GM18508 (cell line): Measurements from ENCODE around the gene CAPZB.

ENCODE experiments used
- ATAC-seq: cut with Tn5 transposase; IDR thresholded peaks from one replicate; pipeline ENCODE4 v1.9.1; 2021; ENCODE audit warnings: moderate number of reproducible peaks; ENCODE audit not compliant: insufficient read depth, unreplicated experiment

CAPZB gene

DNA sequence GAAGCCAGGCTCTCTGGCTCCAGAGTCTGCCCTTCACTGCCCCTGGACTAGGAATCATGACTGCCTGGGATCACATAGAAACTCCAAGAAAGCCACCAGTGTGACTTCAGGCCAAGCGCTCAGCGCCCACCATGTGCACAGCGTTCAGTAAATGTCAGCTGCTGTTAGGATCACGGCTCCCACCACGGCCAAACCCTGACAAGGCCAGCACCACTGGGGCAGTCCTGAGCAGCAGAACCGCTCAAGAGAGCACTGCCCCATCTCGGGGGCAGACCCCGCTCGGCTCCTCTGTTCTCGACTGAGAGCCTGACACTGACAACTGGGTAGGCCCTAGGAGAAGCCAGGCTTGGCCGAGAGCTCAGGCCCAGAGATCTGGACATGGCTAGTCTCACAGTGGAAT, 10.0 kb downstream of the CAPZB start:
- ATAC-seq: no peak

DNA sequence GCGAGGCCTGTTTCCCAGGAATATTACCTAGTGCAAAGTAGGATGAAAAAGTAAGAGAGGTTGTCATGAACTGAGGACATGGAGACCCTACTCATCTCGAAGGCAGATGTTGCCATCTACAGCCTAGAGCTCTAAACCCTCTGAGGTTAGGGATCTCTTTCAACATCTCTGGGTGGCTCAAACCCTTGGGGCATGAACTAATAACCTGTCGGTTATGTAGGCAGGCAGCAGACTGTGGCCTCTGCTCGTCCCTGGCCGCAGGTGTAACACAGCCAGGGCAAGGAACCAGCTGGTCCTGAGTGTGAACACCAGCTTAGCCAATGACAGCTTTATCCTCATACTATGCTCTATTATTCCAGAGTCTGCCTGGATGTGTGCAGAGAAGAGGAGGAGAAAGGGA, 13.2 kb downstream of the CAPZB start:
- no peak for ATAC-seq

DNA sequence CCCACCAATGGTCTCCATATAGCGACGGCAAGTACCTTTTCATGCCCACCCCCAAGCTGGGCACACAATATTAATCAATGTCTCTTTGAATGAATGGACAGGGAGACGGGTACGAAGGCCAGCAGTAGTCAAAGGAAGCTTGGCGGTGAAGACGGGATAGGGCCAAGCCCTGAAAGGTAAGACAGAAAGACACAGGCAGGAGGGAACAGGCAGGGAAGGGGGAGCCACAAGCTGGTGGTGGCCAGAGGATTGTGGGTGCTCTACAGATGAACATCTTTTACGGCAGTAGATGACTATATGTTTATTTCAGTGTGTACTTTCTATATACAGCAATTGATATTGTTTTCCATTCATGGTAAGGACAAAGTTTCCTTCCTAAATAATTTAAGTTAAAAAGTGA, 16.3 kb downstream of the CAPZB start:
- no peak for ATAC-seq

DNA sequence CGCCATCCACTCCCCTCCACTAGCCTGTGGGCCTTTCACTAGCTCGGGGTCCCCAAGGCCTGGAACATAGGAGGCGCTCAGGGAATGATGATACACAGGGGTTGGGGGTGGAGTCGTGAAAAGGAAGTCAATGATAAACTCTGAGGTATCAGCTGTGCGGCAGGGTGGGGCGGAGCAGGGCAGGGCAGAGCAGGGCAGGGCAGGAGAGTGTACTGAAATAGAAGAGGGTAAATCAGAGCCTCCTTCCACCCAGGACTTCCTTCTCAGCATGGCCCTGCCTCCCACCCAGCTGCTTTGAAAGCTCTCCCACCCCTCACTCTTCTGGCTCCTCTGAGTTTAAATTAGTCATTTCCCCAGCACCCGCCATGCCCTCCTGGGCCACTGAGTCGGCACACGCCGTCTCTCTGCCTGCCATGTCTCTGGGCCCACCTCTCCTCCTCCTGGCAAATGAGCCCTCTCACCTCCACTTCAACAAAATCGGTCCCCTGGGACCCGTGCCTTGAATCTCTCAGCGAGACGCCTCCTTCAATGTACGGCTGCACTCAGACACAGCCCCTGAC, 16.9 kb downstream of the CAPZB start:
- ATAC-seq: no peak

DNA sequence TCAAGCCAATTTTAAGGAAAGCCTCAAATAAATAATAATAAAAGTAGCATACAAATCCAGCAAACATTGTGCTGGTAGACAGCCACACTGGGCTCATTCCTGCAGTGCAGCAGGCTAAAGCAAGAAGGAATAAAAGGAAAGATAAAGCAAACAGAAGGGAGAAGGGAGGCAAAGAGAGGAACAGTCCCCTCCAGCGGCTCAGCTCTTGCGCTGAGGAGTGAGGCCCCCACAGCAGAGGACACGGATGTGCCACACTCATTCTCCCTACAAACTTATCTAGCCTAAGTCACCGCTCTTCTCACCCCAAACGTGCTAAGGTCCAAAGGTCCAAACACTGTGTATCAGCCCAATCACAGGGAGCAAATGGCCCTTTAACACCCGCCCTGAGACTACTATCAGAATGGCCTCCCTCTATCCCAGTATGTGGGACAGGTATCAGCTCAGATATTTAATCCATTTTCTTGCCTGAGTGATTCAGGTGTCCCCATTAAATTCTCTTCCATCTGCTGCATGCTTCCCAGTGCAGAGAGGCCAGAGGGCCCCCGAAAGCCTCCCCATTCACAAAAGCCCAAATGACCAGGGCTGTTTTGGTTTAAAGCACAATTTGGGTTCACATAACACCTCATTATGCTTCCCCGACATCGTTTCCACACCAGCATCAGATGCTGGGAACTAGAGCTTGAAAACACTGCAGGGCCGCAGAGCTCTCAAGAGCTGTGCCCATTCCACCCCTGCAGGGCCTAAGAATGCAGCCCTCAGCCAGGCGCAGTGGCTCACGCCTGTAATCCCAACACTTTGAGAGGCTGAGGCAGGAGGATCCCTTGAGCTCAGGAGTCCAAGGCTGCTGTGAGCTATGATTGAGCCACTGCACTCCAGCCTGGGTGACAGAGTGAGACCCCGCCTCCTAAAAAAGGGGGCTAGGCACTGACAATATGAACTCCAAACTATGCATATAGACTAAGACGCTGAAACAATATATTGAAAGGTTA, 17.8 kb downstream of the CAPZB start:
- no peak for ATAC-seq

DNA sequence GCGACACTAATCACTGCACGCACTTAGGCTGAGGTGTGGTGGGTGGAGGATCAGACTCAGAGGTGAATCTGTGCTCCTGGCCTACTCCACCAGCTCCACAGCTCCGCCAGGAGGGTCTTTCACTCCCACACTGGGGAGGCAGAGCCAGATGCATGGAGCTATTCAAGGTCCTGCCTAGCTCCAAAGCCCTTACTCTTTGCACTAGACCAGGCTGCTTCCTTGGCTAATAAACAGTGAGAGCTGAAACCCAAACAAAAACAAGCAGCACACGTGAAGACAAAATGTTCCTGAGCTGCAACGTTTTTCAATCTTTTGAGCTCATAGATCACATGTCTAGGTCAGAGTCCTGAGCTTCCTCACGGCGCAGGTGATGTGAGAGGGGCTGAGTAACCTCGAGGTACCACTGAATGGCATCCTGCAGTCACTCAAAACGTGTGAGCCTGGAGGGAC, 19.2 kb downstream of the CAPZB start:
- no peak for ATAC-seq

DNA sequence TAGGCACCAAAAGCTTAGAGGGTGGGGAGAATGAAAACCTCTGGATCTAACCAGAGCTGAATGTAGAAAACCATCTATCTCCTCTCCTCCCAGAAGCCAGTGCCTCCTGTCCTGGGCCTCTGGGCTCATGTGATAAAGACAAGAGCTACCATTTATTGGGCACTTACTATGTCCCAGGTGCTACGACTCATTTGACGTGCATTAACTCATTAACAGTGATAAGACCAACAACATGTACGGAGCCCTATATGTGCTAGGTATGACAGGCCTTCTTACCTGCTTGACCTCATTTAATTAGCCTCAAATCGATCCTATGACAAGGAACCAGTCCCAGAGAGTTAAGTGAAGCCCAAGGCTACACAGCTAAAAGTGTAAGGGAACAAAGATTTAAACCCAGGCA, 19.7 kb downstream of the CAPZB start:
- ATAC-seq: no peak

DNA sequence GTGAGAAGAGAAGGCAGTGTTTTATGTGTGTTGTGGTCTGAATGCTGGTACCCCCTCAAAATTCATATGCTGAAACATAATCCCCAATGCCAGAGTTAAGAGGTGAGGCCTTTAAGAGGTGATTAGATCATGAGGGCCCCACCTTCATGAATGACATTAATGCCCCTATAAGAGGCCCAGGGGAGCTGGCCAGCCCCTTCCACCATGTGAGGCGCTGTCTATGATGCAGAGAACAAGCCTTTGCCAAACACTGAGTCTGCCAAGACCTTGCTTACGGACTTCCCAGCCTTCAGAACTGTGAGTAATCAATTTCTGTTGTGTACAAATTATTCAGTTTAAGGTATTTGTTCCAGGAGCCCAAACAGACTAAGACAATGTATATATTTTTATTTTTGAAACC, 20.2 kb downstream of the CAPZB start:
- ATAC-seq: no peak

DNA sequence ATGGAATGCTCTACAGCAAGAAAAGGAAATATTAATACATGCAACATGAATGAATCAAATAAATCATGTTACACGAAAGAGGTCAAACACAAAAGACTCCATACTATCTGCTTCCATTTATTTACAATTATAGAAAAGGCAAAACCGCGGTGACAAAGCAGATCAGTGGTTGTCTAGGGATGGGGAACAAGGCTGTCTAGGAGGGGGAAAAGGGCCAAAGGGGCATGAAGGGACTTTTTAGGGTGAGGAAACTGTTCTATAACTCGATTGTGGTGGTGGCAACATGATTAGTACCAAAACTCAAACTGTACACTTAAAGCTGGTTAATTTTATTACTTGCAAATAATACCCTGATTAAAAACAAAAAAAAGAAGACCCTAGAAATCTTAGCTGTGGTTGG, 20.6 kb downstream of the CAPZB start:
- no peak for ATAC-seq

DNA sequence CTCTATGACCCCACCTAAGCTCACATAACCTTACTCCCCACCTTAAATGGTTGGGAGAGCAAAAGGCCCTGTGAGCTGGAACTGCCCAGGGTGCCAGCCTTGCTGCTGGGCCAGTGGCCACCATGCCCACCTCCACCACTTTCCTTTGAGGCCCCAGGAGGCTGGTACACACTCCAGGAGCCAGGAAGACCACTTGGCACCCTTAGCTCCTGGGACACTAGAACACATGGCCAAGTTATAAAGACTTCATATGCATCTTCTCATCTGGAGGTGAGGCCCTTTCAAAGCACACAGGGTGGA, 21.9 kb downstream of the CAPZB start:
- ATAC-seq: no peak

DNA sequence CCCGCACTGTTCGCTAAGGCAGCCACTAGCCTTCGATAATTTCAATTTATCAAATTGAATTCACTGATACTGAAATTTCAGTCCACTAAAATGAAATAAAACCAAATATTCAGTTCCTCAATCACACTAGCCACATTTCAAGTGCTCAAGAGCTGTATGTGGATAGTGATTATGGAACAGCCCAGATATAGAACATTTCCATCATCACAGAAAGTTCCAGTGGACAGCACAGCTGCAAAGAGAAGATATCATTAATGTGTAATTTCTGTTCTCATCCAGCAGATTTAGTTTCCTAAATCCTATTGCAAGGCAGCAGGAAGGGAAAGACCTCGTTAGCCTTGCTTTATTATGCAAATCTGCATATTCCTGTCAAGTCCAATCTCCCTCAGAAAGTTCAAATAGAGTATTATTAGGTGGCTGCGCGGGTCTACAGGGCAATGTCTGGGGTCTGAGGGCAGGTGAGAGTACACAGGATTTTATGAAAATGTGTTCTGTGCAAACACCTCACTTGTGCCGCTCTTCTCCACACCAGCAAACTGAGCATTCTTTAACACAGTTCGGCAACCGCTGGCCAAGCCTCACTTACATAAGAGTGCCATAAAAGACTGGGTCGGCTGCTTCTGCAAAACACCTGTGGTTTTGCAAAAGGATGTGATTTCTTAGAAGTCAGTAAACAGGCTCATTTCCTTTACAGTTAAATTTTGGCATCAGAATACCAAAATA, 22.4 kb downstream of the CAPZB start:
- ATAC-seq: no peak

DNA sequence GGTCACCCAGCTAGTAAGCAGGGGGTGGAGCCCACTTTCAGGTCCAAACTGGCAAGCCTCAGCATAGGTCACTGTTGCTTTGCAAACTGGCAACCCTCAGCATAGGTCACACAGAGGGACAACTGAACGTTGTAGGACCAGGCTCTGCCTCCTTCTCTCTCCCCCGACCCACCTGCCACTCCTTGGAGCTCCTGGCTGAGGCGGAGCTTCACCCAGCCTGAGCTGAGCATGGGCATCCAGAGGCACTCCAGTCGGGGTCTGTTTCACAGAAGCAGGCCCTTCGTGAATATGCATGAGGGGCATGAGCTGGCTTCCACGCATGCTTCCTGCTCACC, 24.2 kb downstream of the CAPZB start:
- no peak for ATAC-seq

DNA sequence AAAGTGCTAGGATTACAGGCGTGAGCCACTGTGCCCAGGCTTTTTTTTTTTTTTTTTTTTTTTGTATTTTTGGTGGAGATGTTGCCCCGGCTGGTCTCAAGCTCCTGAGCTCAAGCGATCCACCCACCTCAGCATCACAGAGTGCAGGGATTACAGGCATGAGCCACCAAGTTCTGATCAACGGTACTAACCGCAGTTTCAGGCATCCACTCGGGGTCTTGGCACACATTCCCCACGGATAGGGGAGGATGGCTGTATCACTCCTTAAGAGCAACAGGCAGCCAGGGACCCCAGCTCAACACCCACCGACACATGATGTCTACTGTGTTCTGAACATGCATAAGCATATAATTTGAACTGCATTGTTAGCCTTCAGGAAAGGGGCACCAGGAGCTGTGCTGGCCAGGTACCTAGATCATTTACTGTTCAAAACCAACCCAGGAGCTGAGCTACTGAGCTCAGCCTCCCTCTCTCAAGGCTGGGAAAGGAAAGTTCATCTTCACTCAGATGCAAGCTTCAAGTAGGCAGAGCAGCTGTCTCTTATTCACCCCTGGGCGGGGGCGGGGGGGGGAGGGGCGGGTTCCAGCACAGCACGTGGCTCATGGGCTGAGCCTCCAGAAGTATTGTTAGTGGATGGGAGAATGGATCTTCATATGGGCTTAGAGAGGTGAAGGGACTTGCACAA, 24.7 kb downstream of the CAPZB start:
- ATAC-seq: no peak

DNA sequence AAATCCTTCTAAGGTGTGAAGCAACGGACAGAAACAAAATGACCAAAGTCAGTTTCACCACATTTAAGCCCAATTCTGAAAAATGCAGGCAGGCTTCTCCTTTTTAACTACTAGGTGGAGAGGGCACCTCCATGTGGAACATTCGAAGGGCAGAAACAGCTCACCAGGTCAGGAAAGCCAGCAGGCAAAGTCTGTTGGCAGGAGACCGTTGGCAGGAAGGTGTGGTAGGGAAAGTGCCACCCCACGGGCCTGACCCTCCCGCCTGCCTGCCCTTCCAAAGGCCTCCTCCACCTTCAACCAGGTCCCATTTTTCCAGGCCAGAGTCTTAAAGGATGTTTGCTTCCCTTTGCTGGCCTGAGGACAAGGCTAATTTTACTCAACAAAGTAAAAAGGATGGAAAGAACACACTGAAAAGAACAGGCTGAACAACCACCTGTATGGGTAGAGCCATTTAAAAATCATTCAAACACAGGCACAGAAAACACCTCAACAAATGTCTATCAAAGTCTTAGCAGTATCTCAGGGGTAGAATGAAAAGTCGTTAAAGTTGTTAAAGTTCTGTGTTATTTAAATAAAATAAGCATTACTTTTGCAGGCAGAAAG, 26.4 kb downstream of the CAPZB start:
- no peak for ATAC-seq

DNA sequence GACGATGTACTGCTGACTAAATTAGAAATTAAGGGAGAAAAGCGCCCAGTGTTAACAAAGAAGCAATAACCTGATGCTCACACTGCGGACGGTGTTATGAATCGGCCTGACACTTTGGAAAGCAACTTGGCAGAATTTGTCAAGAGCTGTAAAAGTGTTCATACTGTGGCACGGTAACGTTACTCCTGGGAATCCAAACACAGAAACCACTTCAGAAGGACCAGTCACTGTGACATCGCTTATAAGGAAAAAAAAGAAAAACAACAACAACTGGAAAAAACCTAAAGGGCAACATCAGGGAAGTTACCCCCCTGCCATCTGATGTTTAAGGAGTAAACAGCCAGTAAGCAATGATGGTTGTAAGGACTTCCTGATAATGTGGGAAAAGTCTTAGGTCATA, 27.7 kb downstream of the CAPZB start:
- ATAC-seq: no peak

DNA sequence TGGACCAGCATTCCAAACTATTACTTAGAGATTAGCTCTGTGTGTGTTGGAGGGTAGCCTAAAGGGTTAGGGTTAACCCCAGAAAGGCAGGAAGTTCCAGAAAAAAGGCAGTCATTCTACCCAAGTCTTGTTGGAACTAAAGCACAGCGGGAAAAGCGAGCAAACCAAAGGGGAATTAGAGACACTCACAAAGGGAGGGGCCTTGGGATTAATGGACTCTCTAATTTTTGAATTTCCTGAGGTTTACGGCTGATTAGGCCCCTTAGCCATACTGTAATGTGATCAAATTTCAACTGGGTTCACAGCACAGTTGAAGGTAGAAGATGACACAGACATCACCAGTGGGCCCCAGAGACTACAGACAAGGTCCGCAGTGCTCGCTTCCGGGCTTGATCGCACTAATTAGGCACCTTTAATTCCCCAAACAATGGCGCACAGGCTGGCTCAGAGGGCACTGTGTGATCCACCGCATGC, 28.3 kb downstream of the CAPZB start:
- no peak for ATAC-seq

DNA sequence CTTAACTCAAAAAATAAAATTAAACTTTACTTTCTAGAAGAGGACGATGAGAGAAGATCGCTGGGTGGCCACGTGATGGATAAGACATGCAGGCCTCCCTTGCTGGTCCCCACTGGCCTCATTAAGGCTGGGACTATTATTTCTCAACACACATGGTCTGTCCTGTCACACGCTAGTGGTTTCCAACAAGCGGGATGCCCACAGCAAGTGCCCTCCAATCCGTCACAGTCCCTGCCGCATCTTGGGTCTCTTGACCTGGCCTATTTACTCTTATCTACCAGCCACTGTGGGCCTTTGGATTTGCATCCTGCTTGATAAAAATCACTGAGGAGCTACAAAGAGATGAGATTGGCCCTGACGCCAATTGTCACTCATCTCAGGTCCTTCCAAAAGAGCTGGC, 30.0 kb downstream of the CAPZB start:
- no peak for ATAC-seq

DNA sequence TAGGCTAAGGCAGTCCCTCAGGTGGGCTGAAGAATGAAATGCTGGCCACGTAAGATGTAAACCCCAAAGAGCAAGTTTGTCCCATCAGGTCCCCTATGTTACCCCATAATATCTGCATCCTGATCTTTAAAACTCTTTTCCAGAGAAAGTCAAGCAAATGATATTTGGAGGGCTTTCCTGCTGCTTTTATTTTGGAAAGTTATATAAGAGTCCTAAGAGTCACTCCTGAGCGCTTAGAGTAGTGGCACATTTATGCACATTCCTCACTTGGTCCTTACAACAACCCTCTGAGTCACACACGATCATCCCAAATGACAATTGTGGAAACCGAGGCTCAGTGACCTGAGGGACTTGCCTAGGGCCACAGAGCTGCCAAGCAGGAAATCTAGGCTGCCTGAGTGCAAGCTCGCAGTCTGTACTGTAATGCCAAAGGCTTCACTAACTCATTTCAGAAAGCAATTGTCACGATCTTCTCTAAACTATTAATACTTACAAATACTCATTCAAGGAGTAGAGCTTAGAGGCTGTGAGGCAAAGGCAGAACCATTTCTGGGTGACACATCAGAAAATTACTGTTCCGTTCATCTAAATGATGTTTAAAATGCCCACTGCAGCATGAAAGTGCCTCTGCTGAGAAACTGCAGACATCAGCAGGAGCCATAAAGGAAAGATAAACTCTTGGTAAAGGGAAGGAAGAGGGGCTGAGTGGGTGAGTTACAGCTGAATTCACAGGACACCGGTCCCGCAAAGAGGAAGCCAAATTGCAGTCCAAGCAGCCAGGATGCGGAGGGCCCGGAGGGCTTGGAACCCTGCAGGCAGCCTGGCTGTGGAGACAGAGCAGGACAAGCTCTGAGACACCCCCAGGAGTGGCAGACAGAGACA, 30.8 kb downstream of the CAPZB start:
- no peak for ATAC-seq

DNA sequence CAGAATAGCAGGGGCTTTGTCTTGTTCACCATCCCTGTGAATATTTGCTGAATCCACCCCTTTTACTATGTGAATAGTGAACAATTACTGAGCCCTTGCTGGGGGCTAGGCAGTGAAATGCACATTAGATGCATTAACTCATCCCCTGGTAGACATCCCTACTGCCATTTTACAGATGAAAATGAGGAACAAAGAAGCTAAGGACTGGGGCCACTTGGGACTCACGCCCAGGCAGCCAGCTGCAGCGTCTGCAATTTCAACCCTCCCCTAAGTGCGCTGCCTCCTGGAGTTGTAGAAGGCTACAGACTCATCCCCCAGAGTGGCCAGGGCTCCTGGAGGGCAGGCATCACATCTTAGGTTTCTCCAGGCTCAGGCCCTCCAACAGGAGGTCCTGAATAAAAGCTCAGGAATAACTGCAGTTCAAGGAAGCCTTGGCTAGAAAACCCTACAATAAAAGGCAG, 31.6 kb downstream of the CAPZB start:
- no peak for ATAC-seq
